Hepatocyte (in vitro differentiated cells): ENCODE data around the gene TREML2. TPM values are rescaled to one million over a fixed set of nuclear protein-coding genes. Genes with fewer than 3 reads are reported as not detected.

ENCODE experiments used
- DNase-seq: peaks from one replicate; pipeline ENCODE4 v3.0.0-alpha.2; 2016; ENCODE audit warnings: low spot score
- H2AFZ ChIP-seq: fragments of 200-600 bp; sonication (generic); 2 replicates; pipeline ENCODE4 v1.6.0; 2016; ENCODE audit warnings: antibody characterized with exemption, mild to moderate bottlenecking
- H3K27ac ChIP-seq: fragments of 200-600 bp; sonication (generic); 2 replicates; pipeline ENCODE4 v1.5.1; 2016; ENCODE audit warnings: mild to moderate bottlenecking
- H3K27me3 ChIP-seq: fragments of 200-600 bp; sonication (generic); 2 replicates; pipeline ENCODE4 v1.6.1; 2016
- H3K36me3 ChIP-seq: fragments of 200-600 bp; sonication (generic); replicated peaks from 2 replicates; pipeline ENCODE4 v1.5.1; 2016; ENCODE audit warnings: low read depth; ENCODE audit not compliant: insufficient read depth
- H3K4me1 ChIP-seq: fragments of 200-600 bp; sonication (generic); 2 replicates; pipeline ENCODE4 v1.5.1; 2016; ENCODE audit warnings: mild to moderate bottlenecking, moderate library complexity; ENCODE audit not compliant: insufficient read depth
- H3K4me2 ChIP-seq: fragments of 200-600 bp; sonication (generic); 2 replicates; pipeline ENCODE4 v1.6.0; 2016
- H3K4me3 ChIP-seq: fragments of 200-600 bp; sonication (generic); 2 replicates; pipeline ENCODE4 v1.5.1; 2016; ENCODE audit warnings: mild to moderate bottlenecking
- H3K79me2 ChIP-seq: fragments of 200-600 bp; sonication (generic); 2 replicates; pipeline ENCODE4 v1.6.0; 2017; ENCODE audit warnings: mild to moderate bottlenecking
- H3K9me2 ChIP-seq: fragments of 200-600 bp; sonication (generic); replicated peaks from 2 replicates; pipeline ENCODE4 v1.6.0; 2017; ENCODE audit warnings: mild to moderate bottlenecking; ENCODE audit not compliant: insufficient read depth
- H3K9me3 ChIP-seq: fragments of 200-600 bp; sonication (generic); 2 replicates; pipeline ENCODE4 v1.5.1; 2016; ENCODE audit warnings: low read depth, mild to moderate bottlenecking
- H4K20me1 ChIP-seq: fragments of 200-600 bp; sonication (generic); 2 replicates; pipeline ENCODE4 v1.6.0; 2016; ENCODE audit warnings: mild to moderate bottlenecking; ENCODE audit not compliant: insufficient read depth, poor library complexity, severe bottlenecking
- EZH2 ChIP-seq: fragments of 200-600 bp; sonication (generic); IDR thresholded peaks from 2 replicates; pipeline ENCODE4 v1.6.1; 2016; ENCODE audit warnings: antibody characterized with exemption, mild to moderate bottlenecking, borderline replicate concordance
- EZH2phosphoT487 ChIP-seq: fragments of 200-600 bp; sonication (generic); IDR thresholded peaks from one replicate; pipeline ENCODE4 v1.6.1; 2018; ENCODE audit warnings: antibody characterized with exemption, mild to moderate bottlenecking, low read depth, moderate library complexity; ENCODE audit not compliant: unreplicated experiment, severe bottlenecking
- WGBS: methylation state at CpG from one replicate; pipeline ENCODE4 v1.1.6; 2016; ENCODE audit warnings: low lambda C conversion rate; ENCODE audit errors: missing lambda C conversion rate; 5-methylcytosine and 5-hydroxymethylcytosine counted together
- polyA plus RNA-seq: library from polyadenylated mRNA; unstranded; fragments of >200 nt; fragmentation: Nextera tagmentation; extraction: Ambion mirVana; gene quantifications from 2 replicates; pipeline ENCODE4 v1.2.1, GENCODE V29; 2016
- total RNA-seq: library from RNA; depleted of rRNA; stranded (reverse); fragments of >200 nt; gene quantifications from 2 replicates; pipeline ENCODE4 v1.2.3, GENCODE V29; 2014
- TF ChIP-seq, protein P1 (sequence below): fragments of 200-600 bp; sonication (generic); IDR thresholded peaks from 2 replicates; pipeline ENCODE4 v1.5.1; 2016; ENCODE audit warnings: antibody characterized with exemption, mild to moderate bottlenecking; ENCODE audit not compliant: poor library complexity

The TREML2 gene
- total and polyA plus RNA-seq, 2 experiments from 2014 or later, result 0.40 TPM; not detected in 1

DNA sequence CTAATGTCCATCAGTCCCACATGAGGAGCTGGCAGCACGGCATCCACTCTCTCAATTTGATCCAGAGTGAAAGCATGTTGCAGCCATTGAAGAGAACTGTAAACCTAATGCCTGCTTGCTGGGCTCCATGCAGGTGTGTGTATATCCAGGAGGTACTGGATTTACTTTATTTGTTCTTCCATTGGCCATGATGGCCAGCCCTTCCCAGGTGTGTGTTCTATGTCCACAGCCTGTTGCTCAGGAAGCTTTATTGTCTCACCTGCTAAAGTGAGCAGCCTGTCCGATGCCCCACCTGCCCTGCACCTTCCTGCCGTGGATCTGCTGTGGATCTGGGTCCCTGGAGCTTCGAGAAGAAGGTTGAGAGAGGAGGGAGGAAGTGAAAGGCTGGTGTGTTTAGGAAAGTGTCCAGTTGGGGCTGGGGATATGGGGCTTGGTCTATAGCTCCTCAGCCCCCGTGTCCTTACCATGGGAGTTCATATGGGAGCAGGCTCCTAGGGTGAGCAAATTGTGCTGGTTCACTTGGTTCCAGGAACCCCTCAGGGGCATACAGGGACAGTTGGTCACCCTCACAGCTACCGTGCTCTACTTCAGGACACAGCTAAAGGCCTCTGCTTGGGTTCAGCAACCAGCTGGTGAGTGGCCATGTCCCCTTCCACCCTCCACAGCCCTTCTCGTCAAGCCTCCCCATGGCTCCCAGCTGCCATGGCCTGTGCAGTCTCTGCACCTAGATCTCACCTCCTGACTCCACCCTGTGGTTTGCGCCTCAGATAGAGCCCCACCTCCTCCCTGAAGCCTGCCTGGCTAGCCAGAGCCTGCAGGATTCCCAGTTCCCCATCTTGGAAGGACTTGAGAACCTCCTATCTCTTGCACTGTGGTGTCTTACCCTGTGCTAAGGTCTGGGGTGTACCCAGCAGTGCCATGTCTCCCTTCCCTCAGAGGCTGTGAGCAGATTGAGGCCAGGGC lies 12.7 kb downstream of the TREML2 start:
- no peak for DNase-seq
- H3K4me1 ChIP-seq, result no peaks in the 10 kb centered on the region
- no peak overlapping the region for H2AFZ ChIP-seq
- no peak overlapping the region for H3K4me3 ChIP-seq
- H3K27ac ChIP-seq, result no peak overlapping the region
- no peak overlapping the region for H3K4me2 ChIP-seq
- no peaks in the 10 kb centered on the region for H3K79me2 ChIP-seq
- no peaks in the 10 kb centered on the region for H4K20me1 ChIP-seq
- no peaks in the 10 kb centered on the region for H3K36me3 ChIP-seq
- H3K9me3 ChIP-seq, result no peaks in the 10 kb centered on the region
- TF ChIP-seq EZH2phosphoT487 (no peak), EZH2 (no peak)
- TF ChIP-seq, protein P1, sequence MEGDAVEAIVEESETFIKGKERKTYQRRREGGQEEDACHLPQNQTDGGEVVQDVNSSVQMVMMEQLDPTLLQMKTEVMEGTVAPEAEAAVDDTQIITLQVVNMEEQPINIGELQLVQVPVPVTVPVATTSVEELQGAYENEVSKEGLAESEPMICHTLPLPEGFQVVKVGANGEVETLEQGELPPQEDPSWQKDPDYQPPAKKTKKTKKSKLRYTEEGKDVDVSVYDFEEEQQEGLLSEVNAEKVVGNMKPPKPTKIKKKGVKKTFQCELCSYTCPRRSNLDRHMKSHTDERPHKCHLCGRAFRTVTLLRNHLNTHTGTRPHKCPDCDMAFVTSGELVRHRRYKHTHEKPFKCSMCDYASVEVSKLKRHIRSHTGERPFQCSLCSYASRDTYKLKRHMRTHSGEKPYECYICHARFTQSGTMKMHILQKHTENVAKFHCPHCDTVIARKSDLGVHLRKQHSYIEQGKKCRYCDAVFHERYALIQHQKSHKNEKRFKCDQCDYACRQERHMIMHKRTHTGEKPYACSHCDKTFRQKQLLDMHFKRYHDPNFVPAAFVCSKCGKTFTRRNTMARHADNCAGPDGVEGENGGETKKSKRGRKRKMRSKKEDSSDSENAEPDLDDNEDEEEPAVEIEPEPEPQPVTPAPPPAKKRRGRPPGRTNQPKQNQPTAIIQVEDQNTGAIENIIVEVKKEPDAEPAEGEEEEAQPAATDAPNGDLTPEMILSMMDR, result no peak
- H3K27me3 ChIP-seq, result no peaks in the 10 kb centered on the region
- no peaks in the 10 kb centered on the region for H3K9me2 ChIP-seq
- 88% methylated on average over 8 of the region's 8 CpGs for WGBS

DNA sequence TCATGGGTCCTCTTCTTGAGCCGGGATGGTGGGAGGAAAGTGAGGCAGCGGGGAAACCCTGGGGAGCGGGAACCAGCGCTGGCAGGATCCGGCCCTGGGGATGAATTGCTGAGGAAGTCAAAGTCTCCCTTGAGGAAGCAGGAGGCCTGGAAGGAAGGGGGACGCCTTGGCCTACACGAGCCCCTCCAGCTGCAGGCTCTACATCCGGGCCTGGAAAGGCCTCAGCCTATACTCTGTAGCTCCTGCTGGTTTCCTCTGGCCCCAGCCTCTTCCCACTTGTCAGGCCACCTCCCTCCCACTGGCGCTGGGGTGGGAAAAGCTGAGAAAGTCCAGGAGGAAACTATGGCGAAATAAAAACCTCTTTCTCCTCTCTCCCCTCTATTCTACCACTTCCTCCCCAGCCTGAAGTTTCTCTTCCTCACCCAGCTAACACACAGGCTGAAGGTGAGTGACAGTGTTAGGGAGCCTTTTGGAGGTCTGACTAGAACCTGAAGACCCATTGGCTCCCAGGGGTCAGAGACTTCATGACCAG lies 14.9 kb downstream of the TREML2 start:
- Histone ChIP-seq H3K4me1 (no peaks in the 10 kb centered on the region), H3K4me2 (no peak overlapping the region), H3K9me2 (no peaks in the 10 kb centered on the region), H3K27me3 (no peaks in the 10 kb centered on the region), H2AFZ (no peak overlapping the region), H4K20me1 (no peaks in the 10 kb centered on the region), H3K36me3 (no peaks in the 10 kb centered on the region), H3K79me2 (no peaks in the 10 kb centered on the region), H3K4me3 (no peak overlapping the region), H3K9me3 (no peaks in the 10 kb centered on the region), H3K27ac (no peak overlapping the region)
- TF ChIP-seq EZH2phosphoT487 (no peak), EZH2 (no peak)
- TF ChIP-seq, protein P1, result no peak
- 91% methylated on average over 10 of the region's 10 CpGs for WGBS
- no peak for DNase-seq

DNA sequence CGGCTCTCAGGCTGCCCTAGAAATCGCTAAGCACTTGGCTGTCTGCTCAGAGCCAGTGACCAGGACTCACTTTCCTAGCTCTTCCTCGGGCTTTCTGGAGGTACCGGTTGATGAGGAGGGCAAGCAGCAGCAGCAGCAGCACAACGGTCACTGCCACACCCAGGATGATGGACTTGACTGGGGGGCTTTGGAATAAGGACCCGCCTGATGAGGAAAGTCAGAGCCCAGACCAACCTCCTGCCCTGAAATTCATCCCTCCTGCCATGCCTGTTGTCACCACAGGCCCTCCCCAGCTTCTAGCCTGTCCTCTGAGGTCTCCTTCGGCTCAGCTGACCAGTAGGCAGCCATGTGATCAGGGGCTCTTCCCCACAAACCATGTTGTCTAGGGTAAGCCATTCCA lies 16.2 kb downstream of the TREML2 start:
- H3K27me3 ChIP-seq, result no peaks in the 10 kb centered on the region
- WGBS, result 88% methylated on average over 7 of the region's 7 CpGs
- DNase-seq, result no peak
- H3K4me2 ChIP-seq, result no peak overlapping the region
- H2AFZ ChIP-seq, result no peak overlapping the region
- H3K4me1 ChIP-seq, result no peaks in the 10 kb centered on the region
- no peak overlapping the region for H3K4me3 ChIP-seq
- H3K27ac ChIP-seq, result no peak overlapping the region
- TF ChIP-seq EZH2phosphoT487, result no peak
- TF ChIP-seq, protein P1, result no peak
- TF ChIP-seq EZH2, result no peak
- H3K9me2 ChIP-seq, result no peaks in the 10 kb centered on the region
- H3K9me3 ChIP-seq, result no peaks in the 10 kb centered on the region
- H3K79me2 ChIP-seq, result no peaks in the 10 kb centered on the region
- H3K36me3 ChIP-seq, result no peaks in the 10 kb centered on the region
- no peaks in the 10 kb centered on the region for H4K20me1 ChIP-seq
